NOMO-1 treated with dmso at 0.1 percent for 144 hours (cell line): Measurements from ENCODE around the gene HYAL4.

Source experiments
- DNase-seq: peaks from one replicate; lab custom pipeline; 2025; ENCODE audit not compliant: unreplicated experiment; lab: John Stamatoyannopoulos, UW

The HYAL4 gene

GRCh38 chr7:123901101-123901500 is 56.1 kb downstream of the HYAL4 start:
- no peak for DNase-seq

GRCh38 chr7:123905714-123906113 is 60.7 kb downstream of the HYAL4 start:
- DNase-seq, result no peak

GRCh38 chr7:123916240-123916724 is 71.3 kb downstream of the HYAL4 start:
- DNase-seq, result no peak

GRCh38 chr7:123917878-123918277 is 72.9 kb downstream of the HYAL4 start:
- no peak for DNase-seq

GRCh38 chr7:123918309-123918708 is 73.3 kb downstream of the HYAL4 start:
- no peak for DNase-seq

- no peak for DNase-seq
Measured at GRCh38 chr7:123923599-123923998, 78.6 kb downstream of the HYAL4 start.

- no peak for DNase-seq
Measured at GRCh38 chr7:123924941-123925340, 80.0 kb downstream of the HYAL4 start, which contains the start of gene SPAM1. SPAM1 (plus strand) TSS chr7:123925241; CDS start chr7:123953571, 28,330 bp downstream.
